Kidney epithelial cell (primary cell): Measurements from ENCODE around the gene CARS1. TPM values are rescaled to one million over a fixed set of nuclear protein-coding genes. Genes with fewer than 3 reads are reported as not detected.

Experiments used
- DNase-seq: peaks from one replicate; pipeline ENCODE4 v3.0.0-alpha.2; 2010; ENCODE audit warnings: low read depth
- H3K27me3 ChIP-seq: 2 replicates; pipeline ENCODE4 v1.6.0; 2011; ENCODE audit warnings: low read length; ENCODE audit not compliant: control insufficient read depth, insufficient read depth
- H3K36me3 ChIP-seq: 2 replicates; pipeline ENCODE4 v1.5.1; 2011; ENCODE audit warnings: low read length; ENCODE audit not compliant: control insufficient read depth, insufficient read depth
- H3K4me3 ChIP-seq: 2 replicates; pipeline ENCODE4 v1.5.1; 2011; ENCODE audit warnings: low read depth, mild to moderate bottlenecking, control low read depth, low read length
- total RNA-seq: library from RNA; depleted of rRNA; stranded (reverse); fragments of >200 nt; gene quantifications from 2 replicates; pipeline ENCODE4 v1.2.3, GENCODE V29; 2015
- TF ChIP-seq, protein P1 (sequence below): IDR thresholded peaks from 2 replicates; pipeline ENCODE4 v1.5.1; 2011; ENCODE audit warnings: mild to moderate bottlenecking, moderate library complexity, low read length, control low read depth, inconsistent platforms; ENCODE audit not compliant: insufficient read depth, poor library complexity, severe bottlenecking

Gene CARS1
- total RNA-seq, 1 donor from 2014 or later, result 98.3 TPM

- DNase-seq, result peak; percentile 88
- Histone ChIP-seq H3K27me3 (no peaks in the 10 kb centered on the region), H3K36me3 (no peaks in the 10 kb centered on the region), H3K4me3 (peak within 1 kb of the TSS; percentile 76)
- TF ChIP-seq, protein P1, sequence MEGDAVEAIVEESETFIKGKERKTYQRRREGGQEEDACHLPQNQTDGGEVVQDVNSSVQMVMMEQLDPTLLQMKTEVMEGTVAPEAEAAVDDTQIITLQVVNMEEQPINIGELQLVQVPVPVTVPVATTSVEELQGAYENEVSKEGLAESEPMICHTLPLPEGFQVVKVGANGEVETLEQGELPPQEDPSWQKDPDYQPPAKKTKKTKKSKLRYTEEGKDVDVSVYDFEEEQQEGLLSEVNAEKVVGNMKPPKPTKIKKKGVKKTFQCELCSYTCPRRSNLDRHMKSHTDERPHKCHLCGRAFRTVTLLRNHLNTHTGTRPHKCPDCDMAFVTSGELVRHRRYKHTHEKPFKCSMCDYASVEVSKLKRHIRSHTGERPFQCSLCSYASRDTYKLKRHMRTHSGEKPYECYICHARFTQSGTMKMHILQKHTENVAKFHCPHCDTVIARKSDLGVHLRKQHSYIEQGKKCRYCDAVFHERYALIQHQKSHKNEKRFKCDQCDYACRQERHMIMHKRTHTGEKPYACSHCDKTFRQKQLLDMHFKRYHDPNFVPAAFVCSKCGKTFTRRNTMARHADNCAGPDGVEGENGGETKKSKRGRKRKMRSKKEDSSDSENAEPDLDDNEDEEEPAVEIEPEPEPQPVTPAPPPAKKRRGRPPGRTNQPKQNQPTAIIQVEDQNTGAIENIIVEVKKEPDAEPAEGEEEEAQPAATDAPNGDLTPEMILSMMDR, result no peak
Observed at GRCh38 chr11:2992234-2992996, 64.8 kb downstream of the CARS1 start, which contains the start of gene NAP1L4. TSS of gene NAP1L4 (minus strand) at chr11:2992329. CDS start at chr11:2979220, 13,109 bp downstream.

- TF ChIP-seq, protein P1, result no peak
- no peak for DNase-seq
- no peaks in the 10 kb centered on the region for H3K36me3 ChIP-seq
- H3K27me3 ChIP-seq, result no peaks in the 10 kb centered on the region
- H3K4me3 ChIP-seq, result peak overlapping the region; percentile 76
Observed at GRCh38 chr11:2991452-2992233, 65.6 kb downstream of the CARS1 start.

DNA sequence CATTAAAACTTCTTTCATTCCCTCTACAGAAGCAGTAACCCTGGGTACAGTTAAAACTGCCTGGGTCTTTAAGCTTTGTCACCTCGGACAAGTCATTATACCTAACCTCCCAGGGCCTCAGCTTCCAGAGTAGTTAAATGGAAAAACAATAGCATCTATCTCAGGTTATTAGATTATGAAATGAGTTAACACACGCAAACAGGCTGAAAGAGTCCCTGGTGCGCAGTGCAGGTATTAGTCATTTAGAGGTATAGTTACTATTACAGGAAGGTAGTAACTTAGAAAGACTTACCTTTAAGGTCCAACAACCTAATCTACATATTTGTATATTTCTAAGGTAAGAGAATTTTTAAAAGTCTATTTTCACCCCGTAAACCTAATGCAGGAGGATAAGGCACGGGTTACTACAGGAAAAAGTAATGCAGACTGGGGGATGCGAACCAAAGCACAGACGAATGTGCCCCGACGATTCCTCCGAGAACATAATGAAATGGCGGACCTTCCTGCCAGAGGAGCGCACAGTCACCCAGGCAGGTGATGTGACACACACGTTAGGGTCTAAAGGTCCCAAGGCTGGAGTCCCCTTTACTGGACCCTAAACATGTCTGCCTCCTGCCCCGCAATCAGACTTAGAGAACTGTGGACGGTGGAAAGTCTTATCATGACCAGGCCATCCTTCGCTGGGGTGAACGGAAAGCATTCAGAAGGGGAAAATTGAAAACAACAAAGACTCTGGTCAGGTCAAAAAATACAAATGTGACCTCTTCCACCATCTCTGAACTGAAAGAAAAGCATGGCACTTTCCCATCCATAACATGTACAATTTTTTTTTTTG, 66.4 kb downstream of the CARS1 start:
- H3K4me3 ChIP-seq, result peak overlapping the region; percentile 76
- TF ChIP-seq, protein P1, result no peak
- no peaks in the 10 kb centered on the region for H3K27me3 ChIP-seq
- DNase-seq, result no peak
- no peaks in the 10 kb centered on the region for H3K36me3 ChIP-seq

DNA sequence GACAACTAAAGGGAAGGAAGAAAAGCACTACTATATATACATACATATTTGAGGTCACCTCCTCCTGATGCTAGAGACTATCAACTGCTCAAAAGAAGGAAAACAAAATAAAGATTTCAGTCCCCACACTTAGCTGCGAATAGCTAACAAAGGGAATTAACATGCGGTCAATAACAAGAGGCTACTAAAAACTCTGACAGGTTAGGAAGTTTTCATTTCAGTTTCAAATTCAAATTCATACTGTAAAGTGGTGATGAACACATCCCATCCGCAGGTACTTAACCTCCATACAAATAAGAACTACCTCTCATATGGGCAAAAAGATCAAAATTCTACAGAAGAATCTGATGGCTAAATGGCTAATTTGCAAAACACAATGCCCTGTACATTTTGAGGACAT, 67.7 kb downstream of the CARS1 start:
- TF ChIP-seq, protein P1, result no peak
- peak overlapping the region; percentile 76 for H3K4me3 ChIP-seq
- H3K36me3 ChIP-seq, result no peaks in the 10 kb centered on the region
- H3K27me3 ChIP-seq, result no peaks in the 10 kb centered on the region
- no peak for DNase-seq

- no peak for DNase-seq
- peak overlapping the region; percentile 18 for H3K4me3 ChIP-seq
- TF ChIP-seq, protein P1, result no peak
- H3K27me3 ChIP-seq, result no peaks in the 10 kb centered on the region
- H3K36me3 ChIP-seq, result no peaks in the 10 kb centered on the region
Observed at GRCh38 chr11:2989006-2989405, 68.2 kb downstream of the CARS1 start.
